Transverse colon (tissue), 3 donors: Measurements from ENCODE around the gene CAPN11.

Experiments
- CTCF ChIP-seq, 5 experiments: fragments of 200-600 bp in 3 of 5; fragments of 450-650 bp in 2 of 5; sonication (generic) in 3 of 5; IDR thresholded peaks; 1 replicate in 2 of 5; 2 replicates in 3 of 5; pipeline ENCODE4 v1.5.1; 2016 to 2017; ENCODE audit warnings: antibody characterized with exemption in 5 of 5, inconsistent platforms in 3 of 5, mild to moderate bottlenecking in 2 of 5, moderate library complexity in 1 of 5
- POLR2A ChIP-seq: fragments of 450-650 bp; IDR thresholded peaks from one replicate; pipeline ENCODE4 v1.6.1; 2016; ENCODE audit warnings: antibody characterized with exemption, mild to moderate bottlenecking, moderate library complexity

- TF ChIP-seq CTCF (IDR thresholded peaks at IDR 0.05) (peak; percentile 76 to 92 (median 84)), POLR2A (no peak)
These were observed 62.8 kb downstream of the CAPN11 start for GRCh38 chr6:44221291-44221960.
